IMR-90 (cell line): ENCODE measurements around the gene MEDAG. TPM values are rescaled to one million over a fixed set of nuclear protein-coding genes. Genes with fewer than 3 reads are reported as not detected.

Experiments used
- ATAC-seq: fragments of 200-7000 bp; cut with Tn5 transposase; 2 replicates; pipeline ENCODE4 v1.9.1; 2020; ENCODE audit warnings: low read depth, mild to moderate bottlenecking, moderate library complexity
- BruUV-seq: library from RNA; stranded (reverse); fragments of 400-500 nt; replicated peaks from 2 replicates; lab custom pipeline; 2021; lab: Mats Ljungman, UMichigan
- CTCF ChIA-PET: fragments of 300-600 bp; formaldehyde crosslinking; extraction: SDS; loops from one replicate; lab custom pipeline; 2021; ENCODE audit warnings: antibody characterized with exemption; lab: Yijun Ruan, JAX
- POLR2A ChIA-PET: fragments of 300-600 bp; sonication (Branson Sonifier 250); formaldehyde crosslinking; loops from one replicate; lab custom pipeline; 2022; ENCODE audit warnings: antibody characterized with exemption; ENCODE audit not compliant: unreplicated experiment; lab: Charles Lee
- DNase-seq: peaks from one replicate; pipeline ENCODE4 v3.0.0; 2013
- H2AFZ ChIP-seq: replicated peaks from 2 replicates; pipeline ENCODE3; 2013; ENCODE audit warnings: low read length, mild to moderate bottlenecking; ENCODE audit not compliant: poor library complexity
- H2AK5ac ChIP-seq: 2 replicates; pipeline ENCODE4 v1.6.1; 2013; ENCODE audit warnings: low read depth, low read length, inconsistent platforms
- H2AK9ac ChIP-seq: replicated peaks from 2 replicates; pipeline ENCODE3; 2013; ENCODE audit warnings: mild to moderate bottlenecking, low read depth, low read length, moderate library complexity; ENCODE audit not compliant: poor library complexity
- H2BK120ac ChIP-seq: 2 replicates; pipeline ENCODE4 v1.6.1; 2013; ENCODE audit warnings: low read depth, low read length, inconsistent platforms
- H2BK15ac ChIP-seq: 3 replicates; pipeline ENCODE4 v1.6.1; 2013; ENCODE audit warnings: low read depth, low read length, inconsistent platforms
- H2BK20ac ChIP-seq: 2 replicates; pipeline ENCODE4 v1.6.1; 2013; ENCODE audit warnings: low read depth, mild to moderate bottlenecking, inconsistent platforms, low read length, moderate library complexity
- H2BK5ac ChIP-seq: 2 replicates; pipeline ENCODE4 v1.6.1; 2013; ENCODE audit warnings: mild to moderate bottlenecking, low read depth, low read length, inconsistent platforms; ENCODE audit not compliant: poor library complexity, severe bottlenecking
- H3K14ac ChIP-seq: replicated peaks from 2 replicates; pipeline ENCODE4 v1.6.1; 2013; ENCODE audit warnings: low read depth, low read length, inconsistent platforms
- H3K18ac ChIP-seq: 2 replicates; pipeline ENCODE4 v1.6.1; 2013; ENCODE audit warnings: low read depth, low read length, control low read depth
- H3K23ac ChIP-seq: 2 replicates; pipeline ENCODE4 v1.6.1; 2013; ENCODE audit warnings: low read depth, low read length, inconsistent platforms
- H3K27ac ChIP-seq: 2 replicates; pipeline ENCODE4 v1.5.1; 2013; ENCODE audit warnings: mild to moderate bottlenecking, control low read depth, low read length; ENCODE audit not compliant: insufficient read depth
- H3K27me3 ChIP-seq: 2 replicates; pipeline ENCODE4 v1.6.1; 2013; ENCODE audit warnings: low read length; ENCODE audit not compliant: control insufficient read depth, insufficient read depth
- H3K36me3 ChIP-seq: 2 replicates; pipeline ENCODE4 v1.6.1; 2013; ENCODE audit warnings: low read length, mixed read lengths; ENCODE audit not compliant: control insufficient read depth, insufficient read depth
- H3K4ac ChIP-seq: 2 replicates; pipeline ENCODE4 v1.6.1; 2013; ENCODE audit warnings: low read depth, low read length, inconsistent platforms
- H3K4me1 ChIP-seq: 2 replicates; pipeline ENCODE4 v1.6.1; 2013; ENCODE audit warnings: low read length, mixed read lengths; ENCODE audit not compliant: control insufficient read depth, insufficient read depth
- H3K4me2 ChIP-seq: 2 replicates; pipeline ENCODE4 v1.6.1; 2013; ENCODE audit warnings: low read depth, mild to moderate bottlenecking, control low read depth, low read length, moderate library complexity
- H3K4me3 ChIP-seq: 2 replicates; pipeline ENCODE4 v1.5.1; 2013; ENCODE audit warnings: low read depth, mild to moderate bottlenecking, control low read depth, low read length, moderate library complexity; ENCODE audit not compliant: insufficient read depth
- H3K56ac ChIP-seq: 2 replicates; pipeline ENCODE4 v1.6.1; 2013; ENCODE audit warnings: low read length, inconsistent platforms; ENCODE audit not compliant: insufficient read depth; ENCODE audit errors: extremely low read depth
- H3K79me1 ChIP-seq, 2 experiments: 2 replicates each; pipeline ENCODE4 v1.6.1; 2013; ENCODE audit warnings: low read length in 2 of 2, inconsistent platforms in 1 of 2, low read depth in 1 of 2
- H3K9ac ChIP-seq: 2 replicates; pipeline ENCODE4 v1.6.1; 2013; ENCODE audit warnings: low read depth, low read length, control low read depth
- H3K9me1 ChIP-seq: 2 replicates; pipeline ENCODE4 v1.6.1; 2013; ENCODE audit warnings: low read length, inconsistent platforms; ENCODE audit not compliant: insufficient read depth
- H3K9me3 ChIP-seq: 2 replicates; pipeline ENCODE4 v1.6.1; 2013; ENCODE audit warnings: low read length; ENCODE audit not compliant: control insufficient read depth, insufficient read depth
- H4K20me1 ChIP-seq: 2 replicates; pipeline ENCODE4 v1.6.1; 2013; ENCODE audit warnings: low read length, inconsistent platforms; ENCODE audit not compliant: insufficient read depth
- H4K5ac ChIP-seq: 2 replicates; pipeline ENCODE4 v1.6.1; 2013; ENCODE audit warnings: mild to moderate bottlenecking, low read depth, low read length, control low read depth
- H4K8ac ChIP-seq, 2 experiments: 2 replicates each; pipeline ENCODE4 v1.6.1; 2013; ENCODE audit warnings: low read depth in 2 of 2, low read length in 2 of 2, control low read depth in 1 of 2, inconsistent platforms in 1 of 2
- H4K91ac ChIP-seq: 2 replicates; pipeline ENCODE4 v1.6.1; 2013; ENCODE audit warnings: low read depth, low read length, inconsistent platforms; ENCODE audit not compliant: insufficient read depth
- BHLHE40 ChIP-seq: fragments of 150-350 bp; IDR thresholded peaks from 2 replicates; pipeline ENCODE4 v1.6.1; 2016; ENCODE audit warnings: mild to moderate bottlenecking, low read depth, low read length
- CEBPB ChIP-seq: IDR thresholded peaks from 2 replicates; pipeline ENCODE4 v1.6.1; 2012; ENCODE audit warnings: low read depth, low read length, improper control_type of control experiment
- CHD1 ChIP-seq: IDR thresholded peaks from 2 replicates; pipeline ENCODE4 v1.6.1; 2012; ENCODE audit warnings: low read depth, low read length, improper control_type of control experiment
- FOS ChIP-seq: fragments of 150-350 bp; IDR thresholded peaks from 2 replicates; pipeline ENCODE4 v1.6.1; 2016; ENCODE audit warnings: low read depth, low read length
- MAFK ChIP-seq: IDR thresholded peaks from 2 replicates; pipeline ENCODE4 v1.6.1; 2012; ENCODE audit warnings: low read depth, low read length, improper control_type of control experiment
- MAZ ChIP-seq: IDR thresholded peaks from 2 replicates; pipeline ENCODE4 v1.6.1; 2012; ENCODE audit warnings: low read depth, mild to moderate bottlenecking, low read length, improper control_type of control experiment, moderate library complexity, borderline replicate concordance
- MXI1 ChIP-seq: IDR thresholded peaks from 2 replicates; pipeline ENCODE4 v1.6.1; 2012; ENCODE audit warnings: low read depth, mild to moderate bottlenecking, low read length, moderate library complexity, borderline replicate concordance
- NFE2L2 ChIP-seq: fragments of 150-350 bp; IDR thresholded peaks from 2 replicates; pipeline ENCODE4 v1.6.1; 2016; ENCODE audit warnings: low read depth, mild to moderate bottlenecking, low read length
- POLR2A ChIP-seq: IDR thresholded peaks from 2 replicates; pipeline ENCODE4 v1.6.1; 2012; ENCODE audit warnings: mild to moderate bottlenecking, low read depth, low read length
- RAD21 ChIP-seq: IDR thresholded peaks from 2 replicates; pipeline ENCODE4 v1.6.1; 2012; ENCODE audit warnings: low read length, improper control_type of control experiment
- RCOR1 ChIP-seq: IDR thresholded peaks from 2 replicates; pipeline ENCODE4 v1.6.1; 2012; ENCODE audit warnings: mild to moderate bottlenecking, low read length, improper control_type of control experiment; ENCODE audit not compliant: insufficient replicate concordance
- RFX5 ChIP-seq: IDR thresholded peaks from 2 replicates; pipeline ENCODE4 v1.8.0; 2012; ENCODE audit warnings: low read depth, mild to moderate bottlenecking, low read length, moderate library complexity
- SMC3 ChIP-seq: fragments of 150-350 bp; IDR thresholded peaks from 2 replicates; pipeline ENCODE4 v1.6.1; 2016; ENCODE audit warnings: low read depth, mild to moderate bottlenecking, antibody characterized with exemption, low read length, moderate library complexity
- USF2 ChIP-seq: fragments of 150-350 bp; IDR thresholded peaks from 2 replicates; pipeline ENCODE4 v1.6.1; 2017; ENCODE audit warnings: mild to moderate bottlenecking, antibody characterized with exemption, low read length, low read depth
- WGBS, 2 experiments: methylation state at CpG; one replicate each; pipeline versions ENCODE4 v1.1.5 to v1.1.7; 2013; ENCODE audit warnings: missing lambda C conversion rate in 2 of 2; ENCODE audit not compliant: insufficient read length in 1 of 2; ENCODE audit errors: extremely low coverage in 2 of 2; 5-methylcytosine and 5-hydroxymethylcytosine counted together
- dilution Hi-C: fragments of 300-500 bp; cut with HindIII; formaldehyde crosslinking; loops from one replicate; pipeline ENCODE4 v1.14.3; 2018; ENCODE audit warnings: low sequenced_read_pairs; ENCODE audit not compliant: unreplicated experiment
- in situ Hi-C: fragments of 300-500 bp; cut with MboI; formaldehyde crosslinking; loops from 3 replicates; pipeline ENCODE4 v1.14.3; 2019; ENCODE audit warnings: low sequenced_read_pairs, inconsistent platforms, mixed read lengths
- intact Hi-C: fragments of 100-400 bp; cut with micrococcal nuclease; formaldehyde crosslinking; loops from 2 replicates; pipeline ENCODE4 v1.10.0; 2022
- polyA plus RNA-seq, 3 experiments: library from polyadenylated mRNA; depleted of rRNA; stranded (reverse); fragments of >200 nt; gene quantifications; 2 replicates each; pipeline ENCODE4 v1.2.3, GENCODE V29; 2012; ENCODE audit warnings: low replicate concordance in 1 of 3
- total RNA-seq: library from RNA; depleted of rRNA; stranded (reverse); fragments of >200 nt; gene quantifications from 2 replicates; pipeline ENCODE4 v1.2.3, GENCODE V29; 2012

Gene MEDAG
- total and polyA plus RNA-seq, 2 of the 4 experiments (the other 2 are of a cell fraction), result 0.32 to 0.36 TPM

- BruUV-seq, result no TSS peak
- Histone ChIP-seq H4K8ac (no peak overlapping the region; a peak in 1 of 4 replicates), H3K9me1 (peaks cover 4% of the 10 kb centered on the region; the same call in 1 of the 2 replicates), H2BK20ac (no peak overlapping the region), H2AK9ac (no peak overlapping the region), H3K27me3 (no peaks in the 10 kb centered on the region), H2BK120ac (no peak overlapping the region), H3K9me3 (peaks cover 5% of the 10 kb centered on the region; the same call in 1 of the 2 replicates), H2AK5ac (peak overlapping the region; percentile 6; the same call in 1 of the 2 replicates), H3K4me1 (peaks cover 11% of the 10 kb centered on the region), H2BK15ac (no peak overlapping the region), H3K36me3 (no peaks in the 10 kb centered on the region), H3K23ac (no peak overlapping the region), H2BK5ac (no peak overlapping the region), H4K20me1 (no peaks in the 10 kb centered on the region), H3K4me2 (no peak overlapping the region), H3K4ac (no peak overlapping the region), H3K14ac (no peak overlapping the region), H4K91ac (no peak overlapping the region), H4K5ac (no peak overlapping the region), H3K18ac (no peak overlapping the region), H3K56ac (no peak overlapping the region), H3K27ac (no peak overlapping the region), H2AFZ (no peak overlapping the region), H3K9ac (no peak overlapping the region), H3K79me1 (no peaks in the 10 kb centered on the region), H3K4me3 (no peak overlapping the region)
- 100% methylated on average over 4 of the region's 6 CpGs; no CpG with 5 or more reads in 1 of the 2 experiments for WGBS, 2 experiments
- DNase-seq (no peak), ATAC-seq (no peak)
- CTCF ChIA-PET, result no interaction called here
- POLR2A ChIA-PET, result no interaction called here
- dilution Hi-C loops, result no loop called here
- in situ Hi-C loops, result no loop called here
- intact Hi-C loops, result no loop called here
- TF ChIP-seq SMC3 (no peak), RAD21 (no peak), RCOR1 (no peak), MAFK (no peak), POLR2A (no peak), MXI1 (no peak), NFE2L2 (no peak), RFX5 (no peak), MAZ (no peak), BHLHE40 (no peak), CHD1 (no peak), USF2 (no peak), FOS (no peak), CEBPB (no peak)
These were observed 48.4 kb upstream of the MEDAG start for GRCh38 chr13:30857636-30858035.
